ENCODE data around the gene TXNDC5. TPM values are rescaled to one million over a fixed set of nuclear protein-coding genes. Genes with fewer than 3 reads are reported as not detected.

The TXNDC5 gene
- total and polyA plus RNA-seq, 2 of the 13 experiments (the other 11 are each of a cell fraction or from before 2014, with no cell fraction given), result 287 to 578 TPM

DNA sequence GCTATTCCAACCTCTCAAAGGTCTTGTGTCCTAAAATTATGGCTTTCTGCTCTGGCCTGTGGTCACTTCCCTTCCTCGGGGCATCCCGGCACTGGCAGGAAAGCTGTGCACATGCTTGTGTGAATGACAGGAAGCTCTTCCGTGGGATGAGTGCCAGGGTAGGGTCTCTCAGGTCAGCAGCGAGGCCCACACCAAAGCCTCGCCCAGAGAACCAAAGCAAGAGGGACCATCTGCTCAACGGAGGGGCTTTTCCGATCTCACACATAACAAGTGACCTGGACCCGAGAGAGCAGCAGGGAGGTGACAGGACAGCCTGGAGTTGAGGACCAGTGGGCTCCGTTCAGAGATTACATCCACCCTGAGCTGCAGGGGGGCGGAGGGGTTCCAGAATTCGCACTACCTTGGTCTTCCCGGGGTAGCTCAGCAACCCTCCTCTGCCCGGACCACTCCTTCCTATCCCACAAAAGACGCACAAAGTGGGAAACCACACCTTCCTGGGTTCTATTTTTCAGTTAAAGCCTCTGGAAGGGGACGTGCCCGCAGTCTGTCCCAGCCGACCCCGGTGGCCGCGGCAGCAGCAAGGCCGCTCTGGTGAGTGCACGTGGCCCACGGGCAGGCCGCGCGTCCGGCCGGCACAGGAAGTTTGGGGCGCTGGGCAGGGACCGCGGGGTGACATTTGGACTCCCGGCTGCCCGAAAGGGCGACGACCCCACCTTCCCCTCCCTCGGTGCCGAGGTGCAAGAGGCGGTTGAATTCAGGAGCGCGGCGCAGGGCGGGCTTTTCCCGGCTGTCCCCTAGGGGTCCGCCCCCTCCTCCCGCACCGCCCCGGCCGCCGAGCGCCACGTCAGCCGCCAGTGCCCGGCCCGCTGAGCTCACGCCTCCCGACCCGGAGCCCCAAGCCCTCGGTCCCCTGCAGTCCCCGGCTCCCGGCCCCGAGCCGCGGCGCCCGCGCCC, 988 bp downstream of the TXNDC5 start (continued):
- TF ChIP-seq, protein P1, sequence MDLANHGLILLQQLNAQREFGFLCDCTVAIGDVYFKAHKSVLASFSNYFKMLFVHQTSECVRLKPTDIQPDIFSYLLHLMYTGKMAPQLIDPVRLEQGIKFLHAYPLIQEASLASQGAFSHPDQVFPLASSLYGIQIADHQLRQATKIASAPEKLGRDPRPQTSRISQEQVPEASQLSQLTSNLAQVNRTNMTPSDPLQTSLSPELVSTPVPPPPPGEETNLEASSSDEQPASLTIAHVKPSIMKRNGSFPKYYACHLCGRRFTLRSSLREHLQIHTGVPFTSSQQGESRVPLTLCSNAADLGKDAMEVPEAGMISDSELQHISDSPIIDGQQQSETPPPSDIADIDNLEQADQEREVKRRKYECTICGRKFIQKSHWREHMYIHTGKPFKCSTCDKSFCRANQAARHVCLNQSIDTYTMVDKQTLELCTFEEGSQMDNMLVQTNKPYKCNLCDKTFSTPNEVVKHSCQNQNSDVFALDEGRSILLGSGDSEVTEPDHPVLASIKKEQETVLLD (CRISPR knock-in tag; IDR thresholded peaks at IDR 0.05; ENCODE audit: low read depth), result peak; percentile 86
- TF ChIP-seq TBL1XR1 (IDR thresholded peaks at IDR 0.05; ENCODE audit: borderline replicate concordance, low read length, partially characterized antibody) (no peak), SKI (IDR thresholded peaks at IDR 0.05; ENCODE audit: partially characterized antibody) (peak; percentile 8), ATF7 (IDR thresholded peaks at IDR 0.05) (no peak), ATF7 (CRISPR knock-in tag; IDR thresholded peaks at IDR 0.05) (no peak), HOXA9 (CRISPR knock-in tag; IDR thresholded peaks at IDR 0.05; ENCODE audit: borderline replicate concordance) (peak; percentile 89), HHEX (CRISPR knock-in tag; IDR thresholded peaks at IDR 0.05) (no peak), CENPT (CRISPR knock-in tag; IDR thresholded peaks at IDR 0.05; ENCODE audit: low read depth) (peak; percentile 82; the same call in 1 of the 2 replicates), ZNF780A (CRISPR knock-in tag; IDR thresholded peaks at IDR 0.05) (0 out of 2 replicates have a peak, but pooled peaks have one; percentile 38), PAF1 (CRISPR knock-in tag; IDR thresholded peaks at IDR 0.05) (0 out of 2 replicates have a peak, but pooled peaks have one; percentile 40), RFX3 (CRISPR knock-in tag; IDR thresholded peaks at IDR 0.05) (0 out of 2 replicates have a peak, but pooled peaks have one; percentile 18), NFKBIZ (CRISPR knock-in tag; IDR thresholded peaks at IDR 0.05) (peak; percentile 63; the same call in 1 of the 2 replicates)
- TF ChIP-seq, protein P2, sequence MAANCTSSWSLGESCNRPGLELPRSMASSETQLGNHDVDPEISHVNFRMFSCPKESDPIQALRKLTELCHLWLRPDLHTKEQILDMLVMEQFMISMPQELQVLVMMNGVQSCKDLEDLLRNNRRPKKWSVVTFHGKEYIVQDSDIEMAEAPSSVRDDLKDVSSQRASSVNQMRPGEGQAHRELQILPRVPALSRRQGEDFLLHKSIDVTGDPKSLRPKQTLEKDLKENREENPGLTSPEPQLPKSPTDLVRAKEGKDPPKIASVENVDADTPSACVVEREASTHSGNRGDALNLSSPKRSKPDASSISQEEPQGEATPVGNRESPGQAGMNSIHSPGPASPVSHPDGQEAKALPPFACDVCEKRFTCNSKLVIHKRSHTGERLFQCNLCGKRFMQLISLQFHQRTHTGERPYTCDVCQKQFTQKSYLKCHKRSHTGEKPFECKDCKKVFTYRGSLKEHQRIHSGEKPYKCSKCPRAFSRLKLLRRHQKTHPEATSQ (CRISPR knock-in tag; IDR thresholded peaks at IDR 0.05; ENCODE audit: borderline replicate concordance), result peak; percentile 53; the same call in 1 of the 2 replicates
- TF ChIP-seq, protein P3, sequence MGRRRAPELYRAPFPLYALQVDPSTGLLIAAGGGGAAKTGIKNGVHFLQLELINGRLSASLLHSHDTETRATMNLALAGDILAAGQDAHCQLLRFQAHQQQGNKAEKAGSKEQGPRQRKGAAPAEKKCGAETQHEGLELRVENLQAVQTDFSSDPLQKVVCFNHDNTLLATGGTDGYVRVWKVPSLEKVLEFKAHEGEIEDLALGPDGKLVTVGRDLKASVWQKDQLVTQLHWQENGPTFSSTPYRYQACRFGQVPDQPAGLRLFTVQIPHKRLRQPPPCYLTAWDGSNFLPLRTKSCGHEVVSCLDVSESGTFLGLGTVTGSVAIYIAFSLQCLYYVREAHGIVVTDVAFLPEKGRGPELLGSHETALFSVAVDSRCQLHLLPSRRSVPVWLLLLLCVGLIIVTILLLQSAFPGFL (CRISPR knock-in tag; IDR thresholded peaks at IDR 0.05), result no peak; the same call in 1 of the 2 replicates
- TF ChIP-seq, protein P4, sequence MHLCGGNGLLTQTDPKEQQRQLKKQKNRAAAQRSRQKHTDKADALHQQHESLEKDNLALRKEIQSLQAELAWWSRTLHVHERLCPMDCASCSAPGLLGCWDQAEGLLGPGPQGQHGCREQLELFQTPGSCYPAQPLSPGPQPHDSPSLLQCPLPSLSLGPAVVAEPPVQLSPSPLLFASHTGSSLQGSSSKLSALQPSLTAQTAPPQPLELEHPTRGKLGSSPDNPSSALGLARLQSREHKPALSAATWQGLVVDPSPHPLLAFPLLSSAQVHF (CRISPR knock-in tag; IDR thresholded peaks at IDR 0.05), result peak; percentile 86
- TF ChIP-seq, protein P5, sequence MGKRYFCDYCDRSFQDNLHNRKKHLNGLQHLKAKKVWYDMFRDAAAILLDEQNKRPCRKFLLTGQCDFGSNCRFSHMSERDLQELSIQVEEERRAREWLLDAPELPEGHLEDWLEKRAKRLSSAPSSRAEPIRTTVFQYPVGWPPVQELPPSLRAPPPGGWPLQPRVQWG (CRISPR knock-in tag; IDR thresholded peaks at IDR 0.05; ENCODE audit: borderline replicate concordance, low read depth), result no peak
- TF ChIP-seq, protein P6, sequence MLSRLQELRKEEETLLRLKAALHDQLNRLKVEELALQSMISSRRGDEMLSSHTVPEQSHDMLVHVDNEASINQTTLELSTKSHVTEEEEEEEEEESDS (CRISPR knock-in tag; IDR thresholded peaks at IDR 0.05; ENCODE audit: borderline replicate concordance), result 0 out of 2 replicates have a peak, but pooled peaks have one; percentile 28
- TF ChIP-seq, protein P7, sequence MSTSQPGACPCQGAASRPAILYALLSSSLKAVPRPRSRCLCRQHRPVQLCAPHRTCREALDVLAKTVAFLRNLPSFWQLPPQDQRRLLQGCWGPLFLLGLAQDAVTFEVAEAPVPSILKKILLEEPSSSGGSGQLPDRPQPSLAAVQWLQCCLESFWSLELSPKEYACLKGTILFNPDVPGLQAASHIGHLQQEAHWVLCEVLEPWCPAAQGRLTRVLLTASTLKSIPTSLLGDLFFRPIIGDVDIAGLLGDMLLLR (CRISPR knock-in tag; IDR thresholded peaks at IDR 0.05), result peak; percentile 93; the same call in 1 of the 2 replicates

Data from HepG2 (cell line).